HK-2 (cell line): Measurements from ENCODE around the gene G3BP2.
"Not testable (repeated sequence)": the region's sequence is repeated elsewhere in the genome, so short reads cannot be mapped to it uniquely, and the experiment has no call there.

ENCODE experiments used
- DNase-seq: peaks from one replicate; pipeline ENCODE4 v3.0.0-alpha.2; 2018; ENCODE audit not compliant: unreplicated experiment

Gene G3BP2

DNA sequence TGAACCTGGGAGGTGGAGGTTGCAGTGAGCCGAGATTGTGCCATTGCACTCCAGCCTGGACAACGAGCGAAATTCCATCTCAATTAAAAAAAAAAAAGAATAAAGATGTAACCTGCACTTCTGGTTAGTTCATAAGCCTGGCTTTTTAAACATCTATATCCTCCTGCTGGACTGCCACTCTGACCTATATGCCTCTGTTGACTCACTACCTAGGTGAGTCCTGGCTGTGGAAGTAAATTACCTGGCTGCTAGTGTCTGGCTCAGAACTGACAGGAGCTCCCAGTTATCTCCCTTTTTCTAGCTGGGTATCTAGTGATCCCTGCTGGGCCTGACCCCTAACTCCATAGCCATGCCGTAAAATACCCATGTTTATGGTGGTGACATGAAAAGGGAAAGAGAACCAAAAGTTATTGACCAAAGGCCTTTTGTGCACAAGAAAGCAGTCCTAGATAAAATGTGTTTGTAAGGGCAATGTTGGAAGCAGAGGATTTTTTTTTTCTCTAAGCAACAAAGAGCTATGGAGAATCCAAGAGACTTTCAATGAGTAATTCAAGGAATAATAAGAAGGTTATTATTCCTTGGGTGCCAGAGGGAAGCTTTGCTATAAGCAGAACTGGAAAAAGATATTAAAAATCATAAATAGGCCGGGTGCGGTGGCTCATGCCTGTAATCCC lies 10.4 kb upstream of the G3BP2 start:
- DNase-seq, result no peak

DNA sequence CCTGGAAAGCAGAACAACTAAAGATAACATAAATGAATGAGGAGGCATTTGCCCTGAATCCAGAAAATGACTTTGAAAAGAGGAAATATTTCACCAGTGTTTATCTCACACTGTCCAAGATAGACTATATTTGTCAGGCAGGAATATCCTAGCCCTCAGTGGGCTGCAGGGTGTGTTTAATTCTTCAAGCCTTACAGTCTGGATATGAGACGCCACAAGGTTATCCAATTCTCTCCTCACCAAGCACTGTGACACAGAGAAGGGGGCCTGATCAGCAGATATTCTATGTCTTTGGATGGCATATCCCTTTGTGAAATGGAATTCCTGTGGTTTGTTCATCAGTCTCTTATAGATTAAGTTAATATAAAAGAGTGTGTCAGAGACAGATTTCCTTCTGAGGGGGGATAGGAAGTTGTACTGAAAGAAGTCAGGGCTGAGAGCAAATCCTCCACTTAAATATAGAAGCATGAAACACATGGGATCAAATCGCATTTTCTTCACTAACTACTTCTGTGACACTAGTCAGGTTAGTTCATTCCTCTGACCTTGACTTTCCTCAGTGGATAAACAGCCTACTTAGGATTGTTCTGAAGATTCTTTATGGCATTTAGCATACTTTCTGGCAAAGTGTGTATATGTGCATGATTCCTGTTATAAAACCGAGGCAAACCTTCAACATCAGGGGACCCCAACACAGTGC lies 6.8 kb upstream of the G3BP2 start:
- DNase-seq, result no peak

DNA sequence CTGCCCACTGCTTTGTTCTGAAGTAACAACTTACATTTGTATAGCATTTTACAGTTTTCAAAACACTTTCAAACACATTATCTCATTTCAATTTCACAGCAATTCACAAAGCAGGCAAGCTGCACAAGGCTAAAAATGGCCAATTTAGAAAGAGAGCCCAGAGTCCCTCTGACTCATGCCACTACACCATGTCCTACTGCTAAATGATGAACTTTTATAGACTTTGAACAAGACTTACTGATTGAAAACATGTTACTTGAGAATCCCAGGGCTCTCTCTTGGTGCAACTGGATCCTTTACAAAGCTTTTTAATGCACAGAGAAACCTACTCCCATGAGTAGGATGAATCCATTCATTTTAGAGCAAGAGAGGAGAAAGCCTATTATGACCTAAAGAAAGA lies 5.8 kb upstream of the G3BP2 start:
- no peak for DNase-seq

DNA sequence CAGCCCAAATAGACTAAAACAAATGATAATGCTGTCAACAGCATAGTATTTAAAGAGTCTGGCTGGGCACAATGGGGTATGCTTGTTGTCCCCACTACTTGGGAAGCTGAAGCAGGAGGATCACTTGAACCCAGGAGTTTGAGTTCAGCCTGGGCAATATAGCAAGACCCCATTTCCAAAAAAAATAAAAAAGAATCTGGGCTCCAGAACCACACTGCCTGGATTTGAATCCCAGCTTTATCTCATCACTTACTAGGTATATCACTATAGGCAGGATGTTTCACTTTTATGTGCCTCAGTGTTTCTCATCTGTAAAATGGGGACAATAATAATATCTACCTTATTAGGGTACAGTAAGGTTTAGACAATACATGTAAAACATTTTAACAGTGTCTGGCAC lies 5.3 kb upstream of the G3BP2 start:
- no peak for DNase-seq

DNA sequence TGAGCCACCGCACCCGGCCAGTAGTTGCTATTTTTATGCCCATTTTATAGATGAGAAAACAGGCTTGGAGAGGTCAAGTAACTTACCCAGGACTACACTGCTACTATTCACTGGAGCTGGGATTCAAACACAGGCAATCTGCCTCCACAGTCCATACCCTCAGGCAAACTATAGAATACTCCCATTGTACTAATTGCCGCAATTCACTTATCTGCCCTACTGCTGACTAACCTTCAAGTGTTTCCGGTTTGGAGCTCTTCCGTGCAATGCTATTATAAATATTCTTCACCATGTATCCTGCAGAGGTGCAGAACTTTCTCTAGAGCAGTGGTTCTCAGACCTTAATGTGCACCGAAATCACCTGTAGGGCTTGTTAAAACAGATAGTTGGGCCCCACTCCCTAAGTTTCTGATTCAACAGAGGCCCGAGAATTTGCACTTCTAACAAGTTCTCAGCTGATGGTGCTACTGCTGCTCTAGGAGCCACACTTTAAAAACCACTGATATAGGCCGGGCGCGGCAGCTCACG lies 1.9 kb upstream of the G3BP2 start:
- no peak for DNase-seq

DNA sequence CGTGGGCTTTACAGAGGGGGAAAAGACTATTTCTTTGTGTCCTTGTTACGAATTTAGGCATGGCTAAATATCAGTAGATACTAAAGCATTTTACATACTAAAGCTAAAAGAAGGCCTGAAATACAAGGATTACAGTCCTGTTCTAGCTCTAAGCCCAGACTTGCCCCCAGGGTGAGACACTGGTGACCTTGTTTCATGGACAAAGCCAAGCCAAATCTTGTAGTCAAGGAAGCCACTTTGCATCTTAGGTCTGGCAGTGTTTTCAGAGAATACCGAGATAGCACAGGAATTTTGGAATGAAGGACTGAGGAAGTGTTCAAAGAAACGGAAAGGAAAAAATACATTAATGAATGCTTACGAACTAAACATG lies 733 bp upstream of the G3BP2 start:
- no peak for DNase-seq

DNA sequence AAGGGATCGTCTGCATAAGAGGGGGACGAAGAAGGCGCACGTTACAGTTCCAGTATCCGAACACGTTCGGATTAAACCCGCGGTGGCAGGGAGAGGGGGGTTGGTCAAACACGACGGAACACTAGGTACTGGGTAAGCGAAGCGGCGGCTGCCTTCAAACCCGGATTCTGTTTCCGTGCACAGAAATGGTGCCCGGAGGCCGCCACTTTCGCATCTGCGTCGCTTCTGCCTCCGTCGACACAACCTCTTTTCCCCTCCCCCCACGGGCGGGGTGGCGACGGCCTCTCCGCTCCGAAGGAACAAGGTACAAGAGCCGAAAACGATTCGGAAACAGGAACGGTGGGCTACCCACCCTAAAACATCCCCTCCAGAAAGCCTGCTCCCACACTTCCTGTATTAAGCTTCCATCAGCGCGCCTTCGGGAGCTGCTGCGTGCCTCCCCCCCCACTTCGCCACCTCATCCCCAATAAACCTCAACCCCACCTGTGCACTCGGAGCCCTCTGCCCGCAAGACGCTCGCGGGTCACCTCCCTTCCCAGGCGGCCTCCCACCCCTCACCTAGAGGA lies 667 bp downstream of the G3BP2 start:
- peak; percentile 65 for DNase-seq

DNA sequence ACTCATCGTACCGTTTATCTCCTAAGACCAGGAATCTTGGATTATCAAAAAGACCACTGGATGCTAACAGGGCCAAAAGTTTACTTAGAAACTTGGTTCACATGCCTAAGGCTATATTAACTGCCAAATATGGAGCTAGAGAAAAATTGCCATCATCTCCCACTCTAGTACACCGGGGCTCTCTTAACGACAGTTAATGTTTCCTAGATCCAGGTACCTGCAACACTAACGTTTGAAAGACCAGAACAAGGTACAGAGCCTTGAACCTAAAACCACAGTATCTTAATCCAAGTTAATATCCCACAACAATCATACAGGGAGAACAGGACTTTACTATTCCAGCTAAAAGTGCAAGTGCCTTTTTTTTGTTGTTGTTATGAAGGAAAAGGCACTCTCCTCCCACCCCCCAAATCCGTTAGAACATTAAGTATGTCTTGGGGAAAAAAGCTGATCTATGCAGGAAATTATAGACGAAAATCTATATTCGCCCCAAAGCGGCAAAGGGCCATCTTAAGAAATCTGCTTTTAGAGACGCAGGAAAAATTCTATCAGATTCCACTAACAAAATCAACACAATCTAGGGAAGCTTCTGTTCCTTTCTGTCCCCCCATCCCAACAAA lies 1.3 kb downstream of the G3BP2 start:
- DNase-seq, result no peak

DNA sequence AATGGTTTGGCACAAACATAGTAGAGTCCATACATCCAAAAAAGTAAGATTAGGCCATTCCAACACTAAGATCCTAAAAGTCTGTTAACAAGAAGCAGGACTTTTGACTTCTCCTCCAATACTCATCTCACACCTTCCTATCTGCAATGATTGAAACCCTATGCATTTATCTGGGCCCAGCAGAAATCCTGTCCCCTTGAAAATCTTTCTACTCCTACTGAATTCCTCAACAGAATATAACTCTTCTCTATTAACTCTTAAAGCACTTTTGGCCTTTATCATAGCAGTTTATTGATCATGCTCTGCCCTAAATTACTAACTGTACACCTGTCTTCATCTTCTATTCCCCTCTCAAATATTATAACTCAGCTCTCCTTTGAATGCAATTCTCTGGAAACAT lies 4.6 kb downstream of the G3BP2 start:
- no peak for DNase-seq

DNA sequence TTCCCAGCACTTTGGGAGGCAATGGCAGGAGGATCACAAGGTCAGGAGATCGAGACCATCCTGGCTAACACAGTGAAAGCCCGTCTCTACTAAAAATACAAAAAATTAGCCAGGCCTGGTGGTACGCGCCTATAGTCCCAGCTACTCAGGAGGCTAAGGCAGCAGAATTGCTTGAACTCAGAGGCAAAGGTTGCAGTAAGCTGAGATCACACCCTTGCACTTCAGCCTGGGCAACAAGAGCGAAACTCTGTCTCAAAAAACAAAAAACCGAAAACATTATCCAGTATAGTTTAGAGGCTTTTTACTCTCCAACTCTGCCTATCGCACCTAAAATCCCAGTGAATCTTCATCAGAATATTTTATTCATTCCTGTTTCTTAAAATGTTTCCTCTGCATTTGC lies 5.6 kb downstream of the G3BP2 start:
- DNase-seq, result not testable (repeated sequence)

DNA sequence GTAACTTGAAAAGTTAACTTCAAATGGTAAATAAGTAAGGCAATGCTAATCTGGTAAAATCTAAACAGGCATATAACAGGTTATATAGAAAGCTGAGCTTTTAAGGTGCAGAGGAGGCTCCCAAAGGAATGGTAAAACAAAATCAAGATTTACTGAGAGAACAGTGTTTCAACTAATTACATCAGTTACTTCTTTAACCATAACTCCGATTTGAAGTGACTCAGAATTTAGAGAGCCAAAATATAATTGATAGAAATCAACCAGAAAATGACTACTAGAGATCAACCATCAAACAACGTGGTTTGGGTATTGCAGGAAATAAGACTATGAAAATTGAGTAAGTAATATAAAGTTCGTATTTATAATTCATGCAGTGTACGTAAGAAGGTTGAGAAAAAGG lies 6.9 kb downstream of the G3BP2 start:
- DNase-seq, result no peak

DNA sequence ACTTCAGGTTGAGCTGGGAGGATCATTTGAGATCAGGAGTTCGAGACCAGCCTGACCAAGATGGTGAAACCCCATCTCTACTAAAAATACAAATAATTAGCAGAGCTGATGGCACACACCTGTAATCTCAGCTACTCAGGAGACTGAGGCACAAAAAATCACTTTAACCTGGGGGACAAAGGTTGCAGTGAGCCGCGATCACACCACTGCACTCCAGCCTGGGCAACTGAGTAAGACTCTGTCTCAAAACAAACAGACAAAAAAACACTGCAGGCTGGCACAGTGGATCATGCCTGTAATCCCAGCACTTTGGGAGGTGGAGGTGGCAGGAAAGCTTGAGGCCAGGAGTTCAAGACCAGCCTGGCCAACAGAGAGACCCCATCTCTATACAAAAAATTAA lies 8.6 kb downstream of the G3BP2 start:
- not testable (repeated sequence) for DNase-seq

DNA sequence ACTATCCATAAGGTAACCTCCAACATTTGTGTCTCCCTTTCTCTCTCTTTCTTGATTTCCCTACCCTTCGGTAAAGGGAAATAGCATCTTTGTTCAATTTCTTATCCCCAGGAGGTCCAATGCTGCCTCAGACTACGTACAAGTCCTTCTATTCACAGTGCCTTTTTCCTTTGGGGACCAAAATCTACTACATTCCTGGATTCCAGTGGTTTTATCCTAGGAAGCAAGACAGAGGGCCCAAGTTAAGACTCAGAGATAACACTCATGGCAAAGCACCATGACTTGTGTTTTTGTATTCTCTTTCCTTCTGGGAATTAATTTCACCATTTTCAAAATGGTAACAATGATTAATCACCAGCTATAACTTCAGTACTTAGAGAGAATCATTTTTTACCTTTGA lies 10.6 kb downstream of the G3BP2 start:
- DNase-seq, result no peak

DNA sequence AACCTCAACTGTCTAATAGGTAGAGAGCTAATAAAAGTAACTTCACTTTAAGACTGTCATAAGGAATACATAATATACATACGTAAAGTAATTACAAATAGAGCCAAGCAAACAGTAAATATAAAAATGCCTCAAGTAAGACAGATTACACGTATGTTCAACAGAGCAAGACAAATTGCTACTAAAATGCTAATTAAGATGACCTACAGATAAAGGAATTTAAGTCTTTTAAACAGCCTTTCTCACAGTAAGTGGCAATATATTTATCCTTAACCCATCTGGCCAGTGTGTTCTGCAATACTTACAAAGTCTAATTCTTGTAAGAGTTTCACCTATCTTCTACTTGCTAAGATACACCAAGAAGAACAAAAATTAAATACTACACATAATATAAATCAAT lies 12.7 kb downstream of the G3BP2 start:
- DNase-seq, result no peak

DNA sequence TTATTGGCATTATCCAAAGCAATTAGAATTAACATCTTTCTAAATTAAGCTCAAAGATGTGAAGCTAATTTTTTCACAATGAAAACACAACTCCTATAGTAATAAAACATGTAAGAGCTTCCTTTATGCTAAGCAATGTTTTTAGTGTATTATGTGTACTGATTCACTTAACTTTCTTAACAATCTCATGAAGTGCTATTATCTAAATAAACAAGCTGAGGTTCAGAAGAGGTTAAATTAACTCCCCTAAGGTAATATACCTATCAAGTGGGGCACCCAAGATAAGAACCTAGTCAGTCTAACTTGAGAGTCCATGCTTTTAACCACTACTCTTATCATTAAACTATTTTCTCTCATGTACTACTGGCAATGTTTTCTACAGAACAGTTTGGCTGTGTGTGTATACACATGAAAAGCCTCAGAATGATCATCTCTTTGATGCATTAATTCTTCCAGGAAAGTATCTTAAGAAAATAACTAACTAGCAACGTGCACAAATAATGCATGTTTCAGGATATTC lies 13.6 kb downstream of the G3BP2 start:
- no peak for DNase-seq

DNA sequence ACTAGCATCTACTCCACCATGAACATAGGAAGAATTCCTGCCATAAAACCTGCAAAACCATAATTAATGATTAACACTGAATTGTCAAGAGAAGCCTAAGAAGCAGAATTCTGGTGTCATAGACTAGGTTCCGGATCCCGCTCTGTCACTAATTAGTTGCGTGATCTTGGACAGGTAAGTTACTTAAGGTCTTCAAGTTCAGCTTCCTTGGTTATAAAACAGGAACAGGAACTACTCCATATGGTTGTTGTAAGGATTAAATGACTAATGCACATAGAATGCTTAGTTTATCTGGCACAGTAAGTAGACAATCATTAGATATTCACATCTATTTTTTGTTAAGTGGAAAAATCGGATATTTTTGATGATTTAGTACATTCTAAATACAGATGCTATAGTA lies 14.3 kb downstream of the G3BP2 start:
- no peak for DNase-seq

DNA sequence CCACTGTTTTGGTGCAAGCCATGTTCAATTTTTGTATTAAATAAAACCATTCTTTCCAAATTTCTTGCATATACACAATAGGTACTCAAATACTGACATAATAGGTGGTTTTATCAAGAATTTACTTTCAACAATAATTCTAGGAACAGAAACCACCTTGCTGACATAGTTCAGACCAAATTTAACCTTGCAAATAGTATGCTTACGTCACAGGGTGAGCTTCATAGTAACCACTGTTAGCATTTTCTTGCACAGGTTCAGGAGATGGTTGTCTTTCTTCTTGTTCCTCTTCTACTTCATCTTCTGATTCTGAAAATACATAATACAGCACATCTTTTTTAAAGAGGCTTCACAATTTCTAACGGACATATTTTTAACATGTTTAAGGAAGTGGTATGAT lies 17.6 kb downstream of the G3BP2 start:
- DNase-seq, result no peak

DNA sequence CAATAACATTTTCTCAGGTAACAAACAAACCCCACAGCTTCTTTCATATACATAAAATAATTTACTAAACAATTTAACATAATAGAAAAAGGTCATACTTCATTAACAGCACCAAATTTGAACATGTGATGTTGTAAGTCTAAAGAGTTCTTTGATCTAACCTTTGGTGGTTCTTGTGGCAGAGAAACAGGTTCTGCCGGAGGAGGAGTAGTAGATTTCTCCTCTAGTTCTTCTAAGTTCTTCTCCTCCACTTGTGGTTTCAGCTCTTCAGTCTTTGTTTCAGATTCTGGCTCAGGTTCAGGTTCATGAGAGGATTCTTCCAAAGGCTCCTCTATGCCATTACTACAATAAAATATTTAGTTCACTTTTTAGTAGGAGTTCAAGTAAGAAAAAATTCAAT lies 18.3 kb downstream of the G3BP2 start:
- DNase-seq, result no peak

DNA sequence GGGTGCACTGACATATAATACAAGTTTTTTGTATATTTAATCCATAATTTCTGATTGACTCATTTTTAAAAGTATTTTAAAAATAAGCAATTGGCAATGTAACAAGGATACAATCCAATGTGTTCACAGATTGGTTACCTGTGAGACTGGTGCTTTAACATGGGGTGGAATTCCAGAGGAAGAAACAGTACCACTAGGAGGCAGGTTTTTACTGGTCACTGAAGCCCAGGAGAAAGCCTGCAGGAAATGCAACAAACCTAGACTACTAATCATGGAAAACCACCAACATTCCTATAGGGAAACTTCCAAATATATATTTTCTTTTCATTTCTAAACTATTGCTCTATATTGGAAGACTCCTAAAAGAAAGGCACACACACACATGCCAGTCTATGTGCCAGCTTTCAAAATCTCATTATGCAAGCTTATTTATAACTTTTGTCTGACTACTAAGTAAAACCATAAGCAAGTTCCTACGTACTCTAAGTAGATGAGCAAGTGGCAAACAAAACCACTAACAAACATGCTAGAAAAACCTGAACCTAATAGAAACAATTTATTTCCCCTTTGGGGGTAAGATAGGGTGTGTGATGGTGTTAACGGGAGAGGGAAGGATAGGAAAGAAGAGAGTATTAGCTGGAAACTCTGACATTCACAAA lies 19.2 kb downstream of the G3BP2 start:
- DNase-seq, result no peak

DNA sequence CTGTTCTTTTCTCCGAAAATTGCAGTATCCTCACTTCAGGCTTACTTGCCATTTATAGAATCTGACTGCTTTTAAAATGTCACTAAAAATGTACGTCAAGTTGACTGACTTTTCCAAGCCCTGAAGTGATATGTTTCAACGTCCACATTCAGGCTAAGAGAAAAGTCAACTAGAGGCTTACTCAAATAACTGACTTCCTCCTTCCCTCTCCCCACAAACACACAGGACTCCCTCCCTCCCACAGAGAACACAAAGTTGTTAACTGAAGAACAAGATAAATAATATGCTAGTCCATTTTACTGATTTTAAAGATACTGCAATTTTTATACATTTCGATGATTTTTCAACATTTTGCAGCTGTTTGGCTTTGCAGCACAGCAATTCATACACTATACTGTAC lies 29.1 kb downstream of the G3BP2 start:
- no peak for DNase-seq

DNA sequence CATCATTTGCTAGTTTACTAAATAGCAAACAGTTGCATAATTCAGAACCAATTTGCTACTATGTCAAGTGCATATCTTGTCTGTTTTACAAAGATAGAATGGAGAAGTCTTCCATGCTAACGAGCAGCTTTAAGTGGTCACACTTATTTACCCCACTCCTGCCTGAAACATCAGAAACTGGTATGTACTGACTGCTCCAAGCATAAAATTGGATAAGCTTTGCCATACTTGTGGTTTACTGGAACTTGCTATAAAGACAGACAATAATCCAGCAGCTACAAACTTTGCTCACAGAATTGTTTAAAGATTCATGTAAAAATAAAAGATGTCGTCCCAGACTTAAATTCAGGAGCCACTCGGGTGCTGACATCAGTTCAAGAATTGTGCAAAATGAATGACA lies 29.6 kb downstream of the G3BP2 start:
- no peak for DNase-seq

DNA sequence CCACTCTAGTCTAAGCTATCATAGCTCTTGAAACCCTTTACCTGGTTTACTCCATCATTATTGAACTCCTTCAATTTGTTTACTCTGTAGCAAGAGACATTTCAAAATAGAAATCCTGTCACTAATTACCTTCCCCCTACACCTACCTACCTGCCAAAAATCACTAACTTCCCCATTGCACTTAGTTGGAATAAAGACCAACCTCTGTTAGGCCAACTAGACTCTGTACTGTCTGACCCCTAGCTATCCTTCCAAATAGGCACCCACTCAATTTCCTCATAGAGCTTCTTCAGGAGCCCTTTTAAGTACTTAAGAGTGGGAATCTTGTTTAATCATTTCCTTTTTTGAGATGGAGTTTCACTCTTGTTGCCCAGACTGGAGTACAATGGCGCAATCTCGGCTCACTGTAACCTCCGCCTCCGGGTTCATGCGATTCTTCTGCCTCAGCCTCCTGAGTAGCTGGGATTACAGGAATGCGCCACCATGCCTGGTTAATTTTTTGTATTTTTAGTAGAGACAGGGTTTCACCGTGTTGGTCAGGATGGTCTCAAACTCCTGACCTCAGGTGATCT lies 34.0 kb downstream of the G3BP2 start:
- peak; percentile 46 for DNase-seq
